ENCODE results near the gene RASSF7. TPM values are rescaled to one million over a fixed set of nuclear protein-coding genes. Genes with fewer than 3 reads are reported as not detected.
A peak's percentile ranks its signal among the peaks of the same experiment; 100 is the strongest.

The RASSF7 gene
- total RNA-seq, 1 donor from 2014 or later: 36.6 TPM

DNA sequence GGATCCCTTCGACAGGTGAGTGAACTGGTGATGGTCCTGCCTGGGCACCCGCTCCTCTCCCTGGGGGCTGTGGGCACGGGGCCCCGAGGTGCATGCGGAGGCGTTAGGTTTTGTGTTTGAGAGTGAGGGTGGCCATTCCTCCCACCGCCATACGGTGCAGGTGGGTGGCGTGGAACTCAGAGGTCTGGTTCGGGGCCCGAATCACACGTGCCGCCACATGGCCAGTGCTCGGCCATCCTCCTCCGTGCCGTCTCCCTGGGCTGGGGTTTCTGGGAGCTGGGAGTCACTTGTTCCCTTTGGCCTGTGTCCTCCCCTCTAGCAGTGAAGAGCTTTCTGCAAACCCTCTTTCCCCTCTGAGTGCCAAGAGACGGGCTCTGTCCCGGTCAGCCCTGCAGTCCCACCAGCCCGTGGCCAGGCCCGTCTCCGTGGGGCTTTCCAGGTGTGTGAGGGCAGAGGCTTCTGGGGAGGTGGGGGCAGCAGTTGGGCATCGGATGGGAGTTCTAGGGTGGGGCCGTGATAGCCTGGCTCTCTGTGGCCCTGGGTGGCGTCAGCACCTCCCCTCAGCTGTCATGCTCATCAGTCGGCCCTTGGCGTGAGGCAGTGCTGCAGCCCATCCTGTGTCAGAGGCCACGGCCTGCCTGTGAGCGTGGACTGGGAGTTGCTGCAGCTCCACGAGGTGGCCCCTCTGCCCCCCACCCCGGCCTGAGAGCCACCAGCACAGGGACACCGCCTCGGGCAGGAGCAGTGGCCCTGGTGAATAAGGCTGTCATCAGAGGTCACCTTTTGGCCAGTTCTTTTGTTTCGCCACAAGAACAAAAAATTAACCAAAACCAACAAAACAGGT, 44.7 kb downstream of the RASSF7 start:
- DNase-seq (ENCODE audit: low spot score) (no peak), ATAC-seq (peak; percentile 16)

DNA sequence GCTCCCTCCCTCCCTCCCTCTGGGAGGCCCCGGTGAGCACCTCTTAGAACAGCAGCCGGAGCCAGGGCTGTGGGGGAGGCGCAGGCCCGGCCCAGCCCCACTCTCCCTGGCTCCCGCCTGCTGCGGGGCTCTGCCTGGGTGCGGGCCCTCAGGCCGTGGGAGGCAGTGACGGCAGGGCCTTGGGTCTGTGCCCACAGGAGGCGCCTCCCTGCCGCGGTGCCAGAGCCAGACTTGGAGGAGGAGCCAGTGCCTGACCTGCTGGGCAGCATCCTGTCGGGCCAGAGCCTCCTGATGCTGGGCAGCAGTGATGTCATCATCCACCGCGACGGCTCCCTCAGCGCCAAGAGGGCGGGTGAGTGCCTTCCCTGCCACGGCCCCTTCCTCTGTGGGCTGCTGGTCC, 45.5 kb downstream of the RASSF7 start:
- DNase-seq (ENCODE audit: low spot score): peak; percentile 90

DNA sequence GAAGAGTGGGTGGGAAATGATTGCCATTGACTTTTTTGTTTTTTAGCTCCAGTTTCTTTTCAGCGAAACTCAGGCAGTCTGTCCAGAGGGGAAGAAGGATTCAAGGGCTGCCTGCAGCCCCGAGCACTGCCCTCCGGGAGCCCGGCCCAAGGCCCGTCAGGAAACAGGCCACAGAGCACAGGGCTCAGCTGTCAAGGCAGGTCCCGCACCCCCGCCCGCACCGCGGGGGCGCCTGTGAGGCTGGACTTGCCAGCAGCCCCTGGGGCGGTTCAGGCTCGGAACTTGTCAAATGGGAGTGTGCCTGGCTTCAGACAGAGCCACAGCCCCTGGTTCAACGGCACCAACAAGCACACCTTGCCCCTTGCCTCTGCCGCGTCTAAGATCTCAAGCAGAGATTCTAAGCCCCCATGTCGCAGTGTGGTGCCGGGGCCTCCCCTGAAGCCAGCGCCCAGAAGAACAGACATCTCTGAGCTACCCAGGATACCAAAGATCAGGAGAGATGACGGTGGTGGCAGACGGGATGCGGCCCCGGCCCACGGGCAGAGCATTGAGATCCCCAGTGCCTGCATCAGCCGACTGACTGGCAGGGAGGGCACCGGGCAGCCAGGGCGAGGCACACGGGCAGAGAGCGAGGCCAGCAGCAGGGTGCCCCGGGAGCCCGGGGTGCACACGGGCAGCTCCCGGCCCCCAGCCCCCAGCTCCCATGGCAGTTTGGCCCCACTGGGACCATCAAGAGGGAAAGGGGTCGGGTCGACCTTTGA, 46.4 kb downstream of the RASSF7 start:
- no peak for ATAC-seq
- no peak for DNase-seq (ENCODE audit: low spot score)

More for the DNA sequence above, 45.5 kb downstream of the RASSF7 start:
- ATAC-seq: peak; percentile 82

DNA sequence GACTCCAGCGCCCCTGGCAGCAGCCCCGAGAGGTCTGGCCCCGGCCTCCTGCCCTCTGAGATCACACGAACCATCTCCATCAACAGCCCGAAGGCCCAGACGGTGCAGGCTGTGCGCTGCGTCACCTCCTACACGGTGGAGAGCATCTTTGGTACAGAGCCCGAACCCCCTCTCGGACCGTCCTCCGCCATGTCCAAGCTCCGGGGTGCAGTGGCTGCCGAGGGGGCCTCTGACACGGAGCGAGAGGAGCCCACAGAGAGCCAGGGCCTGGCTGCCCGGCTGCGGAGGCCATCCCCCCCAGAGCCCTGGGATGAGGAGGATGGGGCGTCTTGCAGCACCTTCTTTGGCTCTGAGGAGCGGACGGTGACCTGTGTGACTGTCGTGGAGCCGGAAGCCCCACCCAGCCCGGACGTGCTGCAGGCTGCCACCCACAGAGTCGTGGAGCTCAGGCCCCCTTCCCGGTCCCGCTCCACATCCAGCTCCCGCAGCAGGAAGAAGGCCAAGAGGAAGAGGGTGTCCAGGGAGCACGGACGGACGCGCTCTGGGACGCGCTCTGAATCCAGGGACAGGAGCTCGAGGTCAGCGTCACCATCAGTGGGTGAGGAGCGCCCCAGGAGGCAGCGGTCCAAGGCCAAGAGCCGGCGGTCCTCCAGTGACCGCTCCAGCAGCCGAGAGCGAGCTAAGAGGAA, 47.3 kb downstream of the RASSF7 start:
- no peak for DNase-seq (ENCODE audit: low spot score)
- ATAC-seq: no peak

DNA sequence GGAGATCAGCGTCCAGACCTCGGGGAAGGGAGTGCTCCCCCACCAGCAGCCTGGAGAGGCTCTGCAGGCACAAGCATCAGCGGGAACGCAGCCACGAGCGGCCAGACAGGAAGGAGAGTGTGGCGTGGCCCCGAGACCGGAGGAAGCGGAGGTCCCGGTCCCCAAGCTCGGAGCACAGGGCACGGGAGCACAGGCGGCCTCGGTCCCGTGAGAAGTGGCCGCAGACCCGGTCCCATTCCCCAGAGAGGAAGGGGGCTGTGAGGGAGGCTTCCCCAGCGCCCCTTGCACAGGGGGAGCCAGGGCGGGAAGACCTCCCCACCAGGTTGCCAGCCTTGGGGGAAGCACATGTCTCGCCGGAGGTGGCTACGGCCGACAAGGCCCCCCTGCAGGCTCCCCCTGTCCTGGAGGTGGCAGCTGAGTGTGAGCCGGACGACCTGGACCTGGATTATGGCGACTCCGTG, 48.1 kb downstream of the RASSF7 start:
- ATAC-seq (no peak), DNase-seq (ENCODE audit: low spot score) (no peak)

DNA sequence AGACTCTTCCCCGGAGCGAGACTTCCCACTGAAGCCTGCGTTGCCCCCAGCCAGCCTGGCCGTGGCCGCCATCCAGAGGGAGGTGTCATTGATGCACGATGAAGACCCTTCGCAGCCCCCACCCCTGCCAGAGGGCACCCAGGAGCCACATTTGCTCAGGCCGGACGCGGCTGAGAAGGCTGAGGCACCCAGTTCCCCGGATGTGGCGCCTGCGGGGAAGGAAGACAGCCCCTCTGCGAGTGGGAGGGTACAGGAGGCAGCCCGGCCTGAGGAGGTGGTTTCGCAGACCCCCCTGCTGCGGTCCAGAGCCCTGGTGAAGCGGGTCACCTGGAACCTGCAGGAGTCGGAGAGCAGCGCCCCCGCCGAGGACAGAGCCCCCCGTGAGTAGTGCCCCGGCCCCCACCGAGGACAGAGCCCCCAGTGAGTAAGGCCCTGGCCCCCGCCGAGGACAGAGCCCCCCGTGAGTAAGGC, 48.6 kb downstream of the RASSF7 start:
- ATAC-seq (no peak), DNase-seq (ENCODE audit: low spot score) (no peak)

DNA sequence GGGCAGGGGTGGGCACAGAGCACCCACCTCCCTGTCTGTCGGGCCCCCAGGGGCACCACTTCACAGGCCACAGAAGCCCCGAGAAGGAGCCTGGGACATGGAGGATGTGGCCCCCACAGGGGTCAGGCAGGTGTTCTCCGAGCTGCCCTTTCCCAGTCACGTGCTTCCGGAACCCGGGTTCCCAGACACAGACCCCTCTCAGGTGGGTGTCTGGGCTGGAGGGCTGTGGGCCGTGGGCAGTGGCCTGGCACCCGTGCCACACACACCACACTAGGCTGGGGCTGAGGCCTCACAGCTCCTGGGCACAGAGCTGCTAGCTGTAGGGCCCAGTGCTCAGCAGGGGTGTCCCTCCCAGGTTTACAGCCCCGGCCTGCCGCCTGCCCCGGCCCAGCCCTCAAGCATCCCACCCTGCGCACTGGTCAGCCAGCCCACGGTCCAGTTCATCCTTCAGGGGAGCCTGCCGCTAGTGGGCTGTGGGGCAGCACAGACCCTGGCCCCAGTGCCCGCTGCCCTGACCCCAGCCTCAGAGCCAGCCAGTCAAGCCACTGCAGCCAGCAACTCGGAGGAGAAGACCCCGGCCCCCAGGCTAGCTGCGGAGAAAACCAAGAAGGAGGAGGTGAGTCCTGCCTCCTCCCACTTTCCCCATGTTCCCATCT, 49.5 kb downstream of the RASSF7 start:
- no peak for ATAC-seq
- no peak for DNase-seq (ENCODE audit: low spot score)

DNA sequence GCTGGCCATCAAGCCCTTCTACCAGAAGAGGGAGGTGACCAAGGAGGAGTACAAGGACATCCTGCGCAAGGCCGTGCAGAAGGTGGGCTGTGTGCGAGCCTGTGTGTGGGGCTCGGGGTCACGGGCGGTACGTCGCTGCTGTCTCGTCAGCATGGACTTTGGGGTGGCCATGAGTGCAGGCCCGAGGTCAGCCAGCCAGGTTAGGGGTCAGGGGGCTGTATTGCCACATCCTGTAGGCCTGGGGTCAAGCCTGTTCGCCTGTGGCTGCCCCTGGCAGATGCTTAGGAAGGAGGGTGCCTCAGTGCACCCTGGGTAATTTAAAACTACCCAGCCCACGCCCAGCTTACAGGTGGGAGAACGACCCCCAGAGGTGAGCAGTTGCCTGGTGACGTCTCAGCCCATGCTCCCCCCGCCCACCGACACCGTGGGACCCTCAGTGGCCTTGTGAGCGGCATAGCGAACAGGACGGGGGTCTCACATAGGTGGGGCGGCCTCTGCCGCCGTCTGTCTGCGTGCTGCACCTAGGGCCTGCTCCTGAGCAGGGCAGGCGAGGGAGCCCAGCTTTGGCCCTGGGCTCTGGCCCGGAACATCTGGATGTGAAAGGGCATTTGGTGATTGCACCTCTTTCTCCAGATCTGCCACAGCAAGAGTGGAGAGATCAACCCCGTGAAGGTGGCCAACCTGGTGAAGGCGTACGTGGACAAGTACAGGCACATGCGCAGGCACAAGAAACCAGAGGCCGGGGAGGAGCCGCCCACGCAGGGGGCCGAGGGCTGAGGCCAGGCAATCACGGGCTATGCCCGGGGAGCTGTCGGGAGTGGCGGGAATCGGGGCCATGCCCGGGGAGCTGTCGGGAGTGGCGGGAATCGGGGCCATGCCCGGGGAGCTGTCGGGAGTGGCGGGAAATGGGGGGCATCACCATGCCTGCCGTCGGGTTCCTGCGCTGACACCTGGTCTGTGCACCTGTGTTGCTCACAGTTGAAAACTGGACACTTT, 50.5 kb downstream of the RASSF7 start:
- ATAC-seq: peak; percentile 0
- peak; percentile 82 for DNase-seq (ENCODE audit: low spot score)

DNA sequence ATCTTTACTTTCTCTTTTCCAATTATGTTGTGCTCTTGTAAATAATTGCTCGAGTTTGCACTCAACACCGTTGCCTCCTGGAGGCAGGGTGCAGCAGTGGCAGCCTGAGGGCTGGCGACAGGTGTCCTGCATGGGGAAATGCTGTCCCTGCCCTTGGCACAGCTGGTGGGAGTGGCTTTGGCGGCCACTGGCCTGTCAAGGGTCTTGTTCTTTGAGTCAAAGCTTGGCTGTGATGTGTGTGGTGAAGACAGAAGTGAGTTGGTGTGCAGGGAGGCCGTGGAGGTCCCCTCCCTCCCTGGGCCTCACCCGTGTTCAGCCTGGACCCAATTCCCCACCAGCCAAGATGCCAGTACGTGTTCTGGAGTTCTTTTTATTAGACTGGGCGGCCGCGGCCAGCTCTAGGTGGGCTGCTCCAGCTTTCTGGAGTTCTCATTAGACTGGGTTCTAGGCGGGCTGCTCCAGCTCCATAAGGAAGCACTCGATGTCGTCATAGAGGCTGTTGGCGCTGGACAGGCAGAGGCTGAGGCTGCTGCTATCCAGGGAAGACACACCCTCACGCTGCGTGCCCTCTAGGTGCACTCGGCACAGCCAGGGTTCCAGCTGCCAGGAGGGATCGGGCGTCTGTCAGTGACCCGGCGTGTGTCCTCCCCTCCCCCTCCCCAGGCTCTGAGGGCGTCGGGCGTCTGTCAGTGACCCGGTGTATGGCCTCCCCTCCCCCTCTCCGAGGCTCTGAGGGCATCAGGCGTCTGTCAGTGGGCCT, 51.6 kb downstream of the RASSF7 start:
- DNase-seq (ENCODE audit: low spot score) (peak; percentile 89), ATAC-seq (peak; percentile 41)

DNA sequence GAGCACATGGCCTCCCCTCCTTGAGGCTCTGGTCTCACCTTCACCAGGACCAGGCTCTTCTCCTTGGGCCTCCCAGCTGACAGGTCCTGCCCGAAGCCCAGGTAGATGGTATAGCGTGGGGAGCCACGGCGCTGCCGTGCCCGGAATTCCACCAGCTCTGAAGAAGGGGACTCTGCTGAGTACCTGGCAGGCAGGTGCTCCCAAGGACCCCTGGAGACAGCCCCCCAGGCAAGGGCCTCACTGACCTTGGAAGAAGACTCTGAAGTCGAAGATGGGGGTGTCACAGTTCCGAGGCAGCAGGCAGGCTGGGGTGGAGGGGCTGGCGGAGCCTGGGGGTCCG, 52.2 kb downstream of the RASSF7 start:
- ATAC-seq: no peak

DNA sequence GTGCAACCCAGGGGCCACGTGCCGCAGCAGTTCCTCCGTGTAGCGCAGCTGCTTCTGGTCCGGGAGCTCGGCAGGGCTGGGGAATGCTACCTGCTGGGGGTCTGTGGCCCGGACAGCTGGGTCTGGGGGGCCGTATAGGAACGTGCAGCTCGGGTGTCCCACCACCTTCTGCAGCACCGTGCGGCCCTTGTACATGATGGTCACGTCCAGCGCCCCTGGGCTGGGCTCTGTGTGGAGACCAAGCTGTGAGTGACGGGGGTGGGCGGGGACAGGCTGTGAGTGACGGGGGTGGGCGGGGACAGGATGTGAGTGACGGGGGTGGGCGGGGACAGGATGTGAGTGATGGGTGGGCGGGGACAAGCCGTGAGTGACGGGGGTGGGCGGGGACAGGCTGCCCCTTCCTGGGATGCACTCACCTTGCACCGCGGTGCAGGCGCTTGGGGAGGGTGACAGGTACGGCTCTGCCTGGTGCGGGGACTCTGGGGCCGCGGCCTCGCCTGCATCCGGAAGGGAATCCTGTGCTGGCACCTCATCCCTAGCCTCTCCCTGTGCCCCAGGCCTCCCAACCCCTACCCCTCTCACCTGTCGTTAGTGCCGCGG, 52.7 kb downstream of the RASSF7 start:
- peak; percentile 79 for DNase-seq (ENCODE audit: low spot score)
- peak; percentile 27 for ATAC-seq

More for the DNA sequence above, 52.2 kb downstream of the RASSF7 start:
- no peak for DNase-seq (ENCODE audit: low spot score)

Other genes with a start within 250 kb of the RASSF7 start
- gene IFITM1, start 246.9 kb upstream of the RASSF7 start, total RNA-seq: 29.2 TPM
- gene IFITM3, start 240.1 kb upstream of the RASSF7 start, total RNA-seq: 488 TPM
- gene B4GALNT4, start 191.5 kb upstream of the RASSF7 start, total RNA-seq: 0.28 TPM
- gene PKP3, start 166.8 kb upstream of the RASSF7 start, total RNA-seq: 1.2 TPM
- 96.2 TPM for gene SIGIRR, start 146.0 kb upstream of the RASSF7 start, total RNA-seq
- 0.83 TPM for gene ANO9, start 119.0 kb upstream of the RASSF7 start, total RNA-seq
- gene PTDSS2, start 110.7 kb upstream of the RASSF7 start, total RNA-seq: 10.2 TPM
- 85.4 TPM for gene RNH1, start 53.7 kb upstream of the RASSF7 start, total RNA-seq
- gene HRAS, start 25.4 kb upstream of the RASSF7 start, total RNA-seq: 12.9 TPM
- 0.93 TPM for gene LRRC56, start 23.4 kb upstream of the RASSF7 start, total RNA-seq
- 13.4 TPM for gene LMNTD2, start 232 bp upstream of the RASSF7 start, total RNA-seq
- gene PHRF1, start 15.5 kb downstream of the RASSF7 start, total RNA-seq: 25.4 TPM
- gene IRF7, start 55.0 kb downstream of the RASSF7 start, total RNA-seq: 38.5 TPM
- 64.8 TPM for gene CDHR5, start 64.0 kb downstream of the RASSF7 start, total RNA-seq
- gene SCT, start 66.2 kb downstream of the RASSF7 start, total RNA-seq: 0.81 TPM
- 0.68 TPM for gene DRD4, start 76.3 kb downstream of the RASSF7 start, total RNA-seq
- gene DEAF1, start 134.3 kb downstream of the RASSF7 start, total RNA-seq: 14.8 TPM
- gene TMEM80, start 134.8 kb downstream of the RASSF7 start, total RNA-seq: 16.8 TPM
- gene EPS8L2, start 145.3 kb downstream of the RASSF7 start, total RNA-seq: 190 TPM
- gene TALDO1, start 186.5 kb downstream of the RASSF7 start, total RNA-seq: 147 TPM
- gene GATD1, start 216.5 kb downstream of the RASSF7 start, total RNA-seq: 31.7 TPM
- gene CEND1, start 229.1 kb downstream of the RASSF7 start, total RNA-seq: 0.43 TPM
- gene SLC25A22, start 237.3 kb downstream of the RASSF7 start, total RNA-seq: 51.4 TPM
- 14.9 TPM for gene PIDD1, start 244.3 kb downstream of the RASSF7 start, total RNA-seq
- 511 TPM for gene RPLP2, start 249.0 kb downstream of the RASSF7 start, total RNA-seq